T47D (cell line): ENCODE measurements around the gene TCP11L2.

ENCODE experiments used
- DNase-seq, 2 experiments: peaks; one replicate each; pipeline versions ENCODE4 v3.0.0 to v3.0.0-alpha.2; 2011 to 2012; ENCODE audit warnings: low read depth in 1 of 2, low spot score in 1 of 2
- JUND ChIP-seq: IDR thresholded peaks from 2 replicates; pipeline ENCODE4 v1.6.1; 2012; ENCODE audit warnings: low read depth
- in situ Hi-C: cut with HindIII; loops from 2 replicates; pipeline ENCODE4 v1.10.0; 2016; ENCODE audit warnings: low sequenced_read_pairs, low pct_unique_long_range_greater_than_20kb

The TCP11L2 gene

GRCh38 chr12:106321139-106321850 is 18.8 kb downstream of the TCP11L2 start:
- no peak for TF ChIP-seq JUND
- in situ Hi-C loops, result no loop called here
- no peak for DNase-seq

GRCh38 chr12:106323537-106323936 is 21.0 kb downstream of the TCP11L2 start:
- in situ Hi-C loops, result no loop called here
- TF ChIP-seq JUND, result no peak
- no peak for DNase-seq

DNA sequence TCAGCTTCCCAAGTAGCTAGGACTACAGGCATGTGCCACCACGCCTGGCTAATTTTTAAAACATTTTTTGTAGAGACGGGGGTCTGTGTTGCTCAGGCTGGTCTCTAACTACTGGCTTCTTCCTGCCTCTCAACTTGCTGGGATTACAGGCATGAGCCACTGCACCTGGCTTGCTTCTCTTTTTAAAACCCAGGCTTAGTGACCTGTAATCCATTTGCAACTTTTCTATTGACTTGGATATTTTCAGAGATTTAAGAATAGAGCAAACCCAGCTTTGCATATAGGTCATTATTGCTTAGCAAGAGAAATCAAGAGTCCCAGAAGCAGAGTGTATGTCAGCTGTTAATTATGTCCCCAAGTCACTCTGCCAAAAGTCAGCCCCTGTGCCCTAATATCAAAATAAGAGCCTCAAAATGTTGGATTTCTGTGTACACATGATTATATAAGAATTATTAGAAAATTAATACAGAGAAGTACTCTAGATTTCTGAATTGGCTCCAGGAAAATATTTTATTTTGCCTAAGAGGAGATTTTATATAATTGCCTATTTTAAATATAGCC is 24.9 kb downstream of the TCP11L2 start:
- in situ Hi-C loops, result no loop called here
- DNase-seq, result no peak

GRCh38 chr12:106328735-106329134 is 26.2 kb downstream of the TCP11L2 start:
- in situ Hi-C loops, result no loop called here
- DNase-seq, result no peak
- no peak for TF ChIP-seq JUND

More for the DNA sequence above, 24.9 kb downstream of the TCP11L2 start:
- no peak for TF ChIP-seq JUND

- in situ Hi-C loops, result no loop called here
- TF ChIP-seq JUND, result no peak
- DNase-seq, result no peak
These were observed 26.9 kb downstream of the TCP11L2 start for GRCh38 chr12:106329231-106329982.

DNA sequence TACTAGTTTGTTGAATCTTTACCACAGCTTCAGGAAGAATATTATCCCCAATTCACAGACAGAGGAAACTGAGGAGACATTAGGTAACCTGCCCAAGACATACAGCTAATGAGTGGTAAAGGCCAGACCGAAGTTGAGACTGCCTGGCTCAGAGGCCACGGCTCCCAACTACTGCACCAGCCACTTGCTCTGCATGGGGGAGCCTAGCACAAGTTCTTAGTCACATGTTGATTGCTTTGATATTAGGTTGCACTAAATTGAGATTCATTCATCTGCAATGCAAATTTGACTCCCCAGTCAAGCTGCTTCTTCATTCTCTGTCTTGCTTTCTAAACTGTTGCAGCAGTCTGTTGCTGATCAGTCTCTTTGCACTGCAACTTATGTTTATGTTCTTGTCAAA is 29.1 kb downstream of the TCP11L2 start:
- DNase-seq, result no peak
- TF ChIP-seq JUND, result no peak
- in situ Hi-C loops, result no loop called here

DNA sequence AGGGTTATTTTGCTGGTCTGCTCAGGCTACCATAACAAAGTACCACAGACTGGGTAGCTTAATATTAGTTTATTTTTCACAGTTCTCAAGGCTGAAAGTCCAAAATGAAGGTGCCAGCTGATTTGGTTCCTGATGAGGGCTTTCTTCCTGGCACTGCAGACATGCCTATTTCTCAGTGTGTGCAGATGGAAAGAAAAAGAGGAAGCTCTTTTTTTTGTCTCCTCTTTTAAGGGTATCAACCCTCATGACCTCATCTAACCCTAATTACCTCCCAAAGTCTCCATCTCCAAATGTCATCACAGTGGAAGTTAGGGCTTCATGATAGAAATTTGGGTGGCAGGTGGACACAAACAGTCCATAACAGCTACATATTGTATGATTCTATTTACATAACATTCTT is 30.0 kb downstream of the TCP11L2 start:
- no peak for TF ChIP-seq JUND
- in situ Hi-C loops, result no loop called here
- no peak for DNase-seq

DNA sequence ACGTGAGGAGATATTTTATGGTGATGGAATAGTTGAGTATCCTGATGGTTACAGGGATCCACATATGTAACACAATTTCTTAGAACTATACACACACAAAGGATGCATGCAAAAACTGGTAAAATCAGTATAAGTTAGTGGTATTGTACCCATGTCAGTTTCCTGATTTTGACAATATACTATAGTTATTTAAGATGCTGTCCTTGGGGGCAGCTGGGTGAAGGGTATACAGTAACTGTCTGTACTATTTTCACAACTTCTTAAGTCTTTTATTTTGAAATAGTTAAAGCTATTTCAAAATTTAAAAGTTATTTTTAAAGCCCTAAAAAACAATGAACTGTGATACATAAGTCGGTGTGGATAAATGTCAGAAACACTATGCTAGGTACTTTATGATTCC is 30.5 kb downstream of the TCP11L2 start:
- in situ Hi-C loops, result no loop called here
- DNase-seq, result no peak
- no peak for TF ChIP-seq JUND

- in situ Hi-C loops, result no loop called here
- TF ChIP-seq JUND, result no peak
- DNase-seq, result no peak
These were observed 31.2 kb downstream of the TCP11L2 start for GRCh38 chr12:106333756-106334155.

DNA sequence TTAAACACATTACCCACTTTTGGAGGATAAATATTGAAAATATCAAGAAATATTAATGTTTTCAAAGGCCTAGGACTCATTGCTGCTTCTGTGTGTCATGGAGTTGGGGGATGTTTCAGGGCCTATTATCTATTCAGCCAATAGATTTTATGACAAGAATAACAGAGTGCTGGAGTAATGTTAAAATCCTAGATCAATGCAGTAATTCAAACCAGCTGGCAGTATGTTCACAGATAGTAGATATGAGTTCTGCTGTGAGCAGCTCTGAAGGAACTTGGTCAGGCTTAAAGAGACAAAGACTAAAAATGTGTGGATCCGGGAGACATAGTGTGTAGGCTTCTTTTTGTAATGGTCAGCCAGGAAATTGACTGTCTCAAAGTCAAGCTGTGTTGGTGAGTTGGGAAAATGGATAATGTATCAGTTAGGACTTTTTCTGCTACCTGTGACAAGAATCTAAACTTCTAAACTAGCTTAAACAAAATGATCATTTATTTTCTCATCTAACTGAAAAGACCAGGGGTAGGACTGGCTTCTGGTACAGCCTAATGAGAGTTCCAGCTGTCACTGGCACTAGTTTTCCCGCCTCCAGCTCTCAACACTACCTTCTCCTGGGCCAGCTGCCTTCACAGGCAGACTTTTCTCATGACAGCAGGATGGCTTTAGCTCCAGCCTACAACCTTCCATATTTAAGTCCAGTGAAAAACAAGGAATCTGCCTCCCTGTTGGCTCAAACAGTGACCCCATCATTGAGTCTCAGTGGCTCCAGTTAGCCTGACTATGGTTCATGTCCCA is 38.7 kb downstream of the TCP11L2 start:
- no peak for DNase-seq
- in situ Hi-C loops, result no loop called here
- TF ChIP-seq JUND, result no peak

DNA sequence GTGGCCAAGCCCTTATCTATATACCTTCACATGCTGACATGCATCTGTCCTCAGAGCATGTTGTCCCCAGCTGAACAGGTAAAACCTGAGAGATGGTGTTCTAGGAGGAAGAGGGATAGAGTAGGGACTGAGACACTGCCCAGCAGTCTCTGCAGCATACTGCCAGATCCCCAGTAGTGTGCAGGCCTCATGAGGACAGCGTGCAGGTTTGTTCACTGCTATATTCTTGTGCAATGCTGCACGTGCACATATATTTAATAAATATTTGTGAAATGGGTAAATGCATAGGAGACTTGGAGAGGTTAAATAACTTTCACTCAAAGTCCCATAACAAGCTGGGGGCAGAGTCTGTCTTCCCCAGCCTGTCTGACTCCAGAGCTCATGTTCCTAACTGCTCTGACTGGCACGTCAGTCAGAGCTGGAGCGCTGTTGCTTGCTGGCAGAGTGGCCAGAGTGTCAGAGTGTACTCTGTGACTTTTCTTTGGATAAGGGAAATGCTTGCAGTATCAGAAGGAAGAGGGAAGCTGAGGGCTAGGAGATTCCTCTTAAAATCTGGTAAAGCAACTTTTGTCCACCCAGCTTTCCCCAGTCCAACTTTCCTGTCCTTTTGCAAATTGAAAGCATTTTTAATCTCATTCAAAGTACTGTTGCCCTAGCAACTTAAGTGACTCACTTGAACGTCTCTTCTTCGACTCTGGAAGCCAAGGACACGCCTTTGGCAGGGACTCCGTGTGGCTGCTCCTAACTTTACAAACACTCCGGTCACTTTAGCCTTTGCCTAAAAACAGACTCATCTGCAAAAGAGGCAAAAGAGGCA is 40.1 kb downstream of the TCP11L2 start:
- no peak for TF ChIP-seq JUND
- DNase-seq, result peak in 1 of 2 experiments; percentile 33
- in situ Hi-C loops, result no loop called here

DNA sequence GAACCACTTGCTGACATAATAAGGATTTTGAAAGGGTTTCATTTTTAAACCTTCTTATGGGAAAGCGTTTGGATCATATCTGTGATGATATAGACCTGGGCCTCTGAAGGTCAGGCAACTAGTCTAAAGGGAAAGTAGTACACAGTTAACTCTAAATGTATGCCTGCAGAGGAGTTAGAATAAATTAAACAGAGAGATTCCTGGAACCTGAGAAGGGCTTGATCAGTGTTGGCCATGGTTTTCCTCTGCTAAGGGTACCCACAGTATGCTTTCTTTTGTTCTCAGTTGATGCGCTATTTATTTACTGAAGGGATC is 40.6 kb downstream of the TCP11L2 start:
- TF ChIP-seq JUND, result no peak
- in situ Hi-C loops, result no loop called here
- no peak for DNase-seq
